Activated CD4-positive, alpha-beta T cell treated with anti-CD3 and anti-CD28 coated beads for 48 hours (primary cell): ENCODE measurements around the gene FNBP1.
A peak's percentile ranks its signal among the peaks of the same experiment; 100 is the strongest.

Source experiments
- DNase-seq: peaks from one replicate; pipeline ENCODE4 v3.0.0-alpha.2; 2020

Gene FNBP1

GRCh38 chr9:130042885-130043653 lies at the start of gene FNBP1:
FNBP1 (minus strand) TSS chr9:130043189; CDS start chr9:130042975, 214 bp downstream.
- DNase-seq: peak; percentile 84

DNA sequence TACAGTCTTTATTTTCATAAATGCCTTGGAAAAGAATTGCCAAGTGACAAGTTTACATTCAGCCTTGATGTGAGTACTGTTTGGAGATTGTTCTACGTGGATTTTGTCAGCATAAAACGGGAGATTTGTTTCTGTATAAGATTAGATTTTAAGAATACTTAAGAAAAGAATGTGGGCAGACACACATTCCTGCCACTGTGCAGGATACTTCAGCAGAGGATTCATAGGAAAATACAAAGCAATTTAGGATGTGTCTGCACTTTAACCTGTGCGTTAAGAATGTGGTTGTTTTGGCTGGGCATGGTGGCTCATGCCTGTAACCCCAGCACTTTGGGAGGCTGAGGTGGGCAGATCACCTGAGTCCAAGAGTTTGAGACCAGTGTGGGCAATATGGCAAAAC lies 47.9 kb upstream of the FNBP1 start:
- DNase-seq: no peak

DNA sequence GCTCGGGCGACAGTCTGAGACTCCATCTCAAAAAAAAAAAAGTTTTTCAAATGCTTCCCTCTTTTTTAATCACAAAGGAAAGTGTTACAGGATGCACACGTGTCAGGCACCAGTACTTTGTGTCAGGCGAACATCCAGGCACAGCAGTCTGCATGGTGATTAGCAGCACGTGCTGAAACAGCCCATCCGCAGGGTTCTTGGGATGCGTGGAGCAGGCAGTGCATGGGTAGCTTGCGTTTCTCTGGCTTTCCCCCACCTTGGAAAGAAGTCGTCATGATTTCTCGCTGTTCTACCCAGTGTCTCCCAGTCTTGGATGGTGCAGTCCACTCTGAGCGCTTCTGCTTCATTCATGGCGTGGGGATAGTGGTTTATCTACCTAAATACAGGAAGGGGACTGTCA lies 46.2 kb upstream of the FNBP1 start:
- DNase-seq: no peak

- DNase-seq: no peak
Observed at GRCh38 chr9:130088051-130088450, 45.1 kb upstream of the FNBP1 start.

- DNase-seq: no peak
Observed at GRCh38 chr9:130084337-130084736, 41.3 kb upstream of the FNBP1 start.

DNA sequence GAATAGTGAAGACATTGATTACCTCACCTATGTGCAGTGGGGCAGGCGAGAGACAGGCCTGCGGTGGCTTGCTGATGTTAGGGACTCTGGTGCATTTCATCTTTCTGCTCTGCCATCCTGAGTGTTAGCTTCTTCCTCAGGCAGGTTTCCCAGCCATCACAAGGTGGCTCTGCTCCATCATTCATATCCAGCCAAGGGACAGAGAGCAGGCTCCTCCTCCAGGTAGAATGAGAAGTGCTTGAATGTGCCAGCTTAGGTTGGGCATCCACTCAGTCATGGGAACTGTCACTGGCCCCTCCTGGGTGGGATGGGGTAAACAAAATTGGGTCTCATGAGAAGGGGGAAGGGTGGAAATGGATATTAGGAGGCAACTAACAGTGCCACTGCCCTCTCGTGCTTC lies 35.6 kb upstream of the FNBP1 start:
- no peak for DNase-seq

DNA sequence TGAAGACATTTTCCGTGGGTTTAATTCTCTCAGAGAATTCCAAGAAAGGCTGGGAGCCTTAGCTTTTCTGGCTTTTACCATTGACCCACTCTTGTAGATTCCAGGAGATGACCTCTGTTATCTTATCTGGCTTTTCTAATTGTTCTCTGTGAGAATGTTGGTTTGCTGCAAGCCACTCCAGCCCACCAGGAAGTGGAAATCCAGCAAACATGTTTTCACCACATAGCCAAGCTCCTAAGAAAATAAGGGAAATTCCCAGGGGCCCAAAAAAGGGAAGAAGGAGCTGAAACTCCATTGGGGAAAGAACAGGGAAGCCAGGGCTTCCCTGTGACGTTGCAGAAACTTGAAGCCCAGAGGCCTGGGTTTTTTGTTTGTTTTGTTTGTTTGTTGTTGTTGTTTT lies 30.4 kb upstream of the FNBP1 start:
- no peak for DNase-seq

DNA sequence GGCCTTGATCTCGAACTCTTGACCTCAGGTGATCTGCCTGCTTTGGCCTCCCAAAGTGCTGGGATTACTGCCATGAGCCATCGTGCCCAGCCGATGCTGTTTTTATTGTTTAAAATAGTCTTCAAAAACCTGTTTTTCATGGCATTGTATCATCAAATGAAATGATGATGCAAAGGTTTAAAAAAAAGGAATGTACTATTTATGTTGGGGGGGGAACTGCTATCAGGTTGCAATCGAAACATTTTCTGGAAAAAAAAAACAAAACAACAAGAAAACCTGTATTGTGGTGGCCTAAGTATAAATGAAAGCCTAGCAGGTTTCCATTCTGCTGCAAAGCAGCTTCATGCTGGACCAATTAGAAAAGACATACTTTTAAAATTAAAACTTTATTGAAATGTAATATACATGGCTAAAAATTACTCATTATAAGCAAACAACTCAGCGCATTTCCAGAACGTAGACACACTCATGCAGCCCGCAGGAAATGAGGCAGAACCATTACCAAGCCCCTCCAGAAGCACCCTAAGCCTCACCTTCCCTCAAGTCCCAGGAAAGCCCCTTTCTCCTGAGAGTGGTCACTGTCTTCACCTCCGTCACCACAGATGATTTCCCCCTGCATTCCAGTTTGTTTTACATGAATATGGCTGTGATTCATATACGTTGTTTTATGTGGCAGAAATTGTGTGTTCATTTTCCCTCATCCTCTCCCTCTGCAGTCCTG lies 29.7 kb upstream of the FNBP1 start:
- peak; percentile 3 for DNase-seq

GRCh38 chr9:130069048-130069447 lies 26.1 kb upstream of the FNBP1 start:
- DNase-seq: no peak

DNA sequence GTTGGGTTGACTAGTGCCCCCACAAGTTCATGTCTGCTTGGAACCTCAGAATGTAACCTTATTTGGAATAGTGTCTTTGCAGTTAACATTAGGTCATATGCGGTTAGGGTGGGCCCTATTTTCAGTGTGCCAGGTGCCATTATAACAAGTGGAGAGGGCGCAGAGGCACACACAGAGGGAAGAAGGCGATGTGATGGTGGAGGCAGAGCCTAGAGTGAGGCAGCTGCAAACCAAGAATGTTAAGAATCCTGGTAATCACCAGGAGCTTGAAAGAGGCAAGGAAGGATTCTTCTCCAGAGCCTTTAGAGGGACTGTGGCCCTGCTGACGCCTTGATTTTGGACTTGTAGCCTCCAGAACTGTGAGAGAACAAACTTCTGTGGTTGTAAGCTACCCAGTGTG lies 21.6 kb upstream of the FNBP1 start:
- DNase-seq: no peak

DNA sequence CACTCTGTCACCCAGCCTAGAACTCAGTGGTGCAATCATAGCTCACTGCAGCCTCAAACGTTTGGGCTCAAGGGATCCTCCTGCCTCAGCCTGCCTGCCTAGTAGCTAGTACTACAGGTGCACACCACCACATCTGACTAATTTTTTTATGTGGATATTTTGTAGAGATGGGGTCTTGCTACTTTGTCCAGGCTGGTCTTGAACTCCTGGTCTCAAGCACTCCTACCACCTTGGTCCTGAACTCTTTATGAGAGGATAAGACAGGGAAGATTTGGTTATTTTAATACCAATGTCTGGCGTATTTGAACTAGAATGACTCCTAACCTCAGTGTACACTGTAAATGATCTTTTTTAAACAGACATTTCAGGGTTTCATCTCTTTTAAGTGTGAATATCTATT lies 19.8 kb upstream of the FNBP1 start:
- DNase-seq: no peak

- DNase-seq: no peak
Observed at GRCh38 chr9:130060296-130060695, 17.3 kb upstream of the FNBP1 start.

GRCh38 chr9:130058887-130059286 lies 15.9 kb upstream of the FNBP1 start:
- DNase-seq: no peak

DNA sequence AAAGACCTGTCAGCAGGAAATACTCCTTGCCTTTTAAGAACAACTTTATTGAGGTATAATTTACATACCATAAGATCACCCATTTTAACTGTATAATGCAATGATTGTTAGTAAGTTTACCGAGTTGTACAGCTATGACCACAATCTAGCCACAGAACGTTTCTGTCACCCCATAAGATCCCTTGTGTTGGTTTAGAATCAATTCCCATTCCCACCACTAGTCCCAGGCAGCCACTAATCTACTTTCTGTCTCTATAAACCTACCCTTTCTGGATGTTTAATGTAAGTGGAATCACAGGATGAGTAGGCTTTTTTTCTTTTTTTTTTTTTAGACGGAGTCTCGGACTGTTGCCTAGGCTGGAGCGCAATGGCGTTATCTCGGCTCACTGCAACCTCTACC lies 15.2 kb upstream of the FNBP1 start:
- DNase-seq: peak; percentile 13

DNA sequence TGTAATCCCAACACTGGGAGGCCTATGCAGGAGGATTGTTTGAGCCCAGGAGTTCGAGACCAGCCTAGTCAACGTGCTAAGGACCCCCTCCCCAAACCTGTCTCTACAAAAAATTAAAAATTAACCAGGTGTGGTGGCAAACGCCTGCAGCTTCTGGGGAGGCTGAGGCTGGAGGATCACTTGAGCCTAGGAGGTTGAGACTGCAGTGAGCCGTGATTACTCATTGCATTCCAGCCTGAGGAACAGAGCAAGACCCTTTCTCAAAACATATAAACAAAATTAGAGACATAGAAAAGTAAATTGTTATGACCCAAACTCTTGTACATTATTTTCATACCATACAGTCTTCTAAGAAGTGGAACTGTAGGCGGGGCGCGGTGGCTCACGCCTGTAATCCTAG lies 11.8 kb upstream of the FNBP1 start:
- DNase-seq: no peak

DNA sequence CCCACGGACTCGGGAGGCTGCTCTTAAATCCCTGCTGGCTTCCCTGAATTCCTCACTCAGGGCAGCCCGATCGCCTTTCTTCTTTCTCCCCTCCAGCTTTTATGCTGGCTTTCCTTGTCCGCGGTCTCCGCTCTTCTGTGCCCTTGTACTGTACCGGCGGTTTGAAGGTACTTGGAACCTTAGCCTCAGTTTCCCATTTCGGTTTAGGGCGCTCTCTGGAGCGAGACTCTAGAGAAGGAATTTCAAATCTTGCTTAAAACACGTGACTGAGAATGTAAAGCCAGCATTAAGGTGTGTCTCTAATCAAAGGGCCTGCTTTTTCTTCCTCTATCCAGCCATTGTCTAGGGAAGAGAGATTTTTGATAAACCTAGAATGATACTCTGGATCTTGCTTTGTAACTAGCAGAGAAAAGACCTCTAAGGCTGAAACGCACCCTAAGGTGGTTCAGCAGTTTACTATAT lies 11.4 kb upstream of the FNBP1 start:
- DNase-seq: no peak

DNA sequence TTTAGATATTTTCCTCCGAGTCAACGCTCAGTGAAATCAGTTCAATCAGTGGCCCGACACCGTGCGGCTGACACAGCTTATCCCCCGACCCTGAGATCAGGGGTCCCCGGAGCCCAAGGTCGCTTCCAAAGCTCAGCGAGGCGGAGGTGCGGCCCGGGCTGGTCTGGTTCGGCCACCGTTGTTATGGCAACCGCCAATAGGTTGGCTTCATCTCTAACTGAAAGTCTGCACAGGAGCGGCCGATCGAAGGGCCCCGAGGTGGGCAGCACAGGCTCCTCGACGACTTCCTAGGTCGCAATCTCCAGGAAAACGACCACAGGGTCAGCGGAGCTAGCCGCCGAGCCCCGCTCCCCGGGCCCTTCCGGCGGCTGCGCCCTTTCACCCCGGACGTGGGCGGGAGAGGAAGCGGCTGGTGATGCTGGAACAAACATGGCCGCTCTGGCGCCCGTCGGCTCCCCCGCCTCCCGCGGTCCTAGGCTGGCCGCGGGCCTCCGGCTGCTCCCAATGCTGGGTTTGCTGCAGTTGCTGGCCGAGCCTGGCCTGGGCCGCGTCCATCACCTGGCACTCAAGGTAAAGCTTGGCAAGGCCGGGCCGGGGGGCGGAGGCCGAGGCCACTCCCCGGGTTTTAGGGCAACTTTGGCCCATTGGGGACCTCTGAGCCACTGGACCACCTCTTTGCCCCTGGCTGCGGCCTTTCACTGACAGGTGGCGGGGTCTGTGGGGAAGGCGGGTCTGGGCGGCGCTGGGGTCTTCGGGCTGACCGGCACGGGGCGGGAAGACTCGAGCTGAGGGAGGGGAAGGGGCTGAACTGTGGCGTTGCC lies 10.7 kb upstream of the FNBP1 start, which contains the start of gene GPR107:
Gene GPR107, plus strand, starts transcription at position 403 of the 821 bp plus-strand sequence. Its CDS starts 27 bp downstream, at position 430.
- peak; percentile 87 for DNase-seq

DNA sequence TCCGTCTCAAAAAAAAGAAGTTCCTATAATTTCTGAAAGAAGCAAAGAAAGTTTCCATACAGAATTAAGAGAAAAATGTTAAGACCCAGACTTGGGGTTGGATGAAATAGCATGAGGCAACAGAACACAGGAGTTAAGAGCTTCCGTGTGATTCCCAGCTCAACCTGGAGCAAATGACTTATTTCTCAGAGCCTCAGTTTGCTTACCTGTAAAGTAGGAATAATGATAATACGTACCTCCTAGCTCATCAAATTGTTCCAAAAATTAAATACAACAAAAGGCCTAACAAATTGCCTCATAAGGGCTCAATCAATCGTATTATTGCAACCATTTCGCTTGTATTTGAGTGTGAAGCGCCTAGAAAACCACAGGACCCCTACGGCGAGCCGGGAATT lies 10.1 kb upstream of the FNBP1 start:
- DNase-seq: no peak

DNA sequence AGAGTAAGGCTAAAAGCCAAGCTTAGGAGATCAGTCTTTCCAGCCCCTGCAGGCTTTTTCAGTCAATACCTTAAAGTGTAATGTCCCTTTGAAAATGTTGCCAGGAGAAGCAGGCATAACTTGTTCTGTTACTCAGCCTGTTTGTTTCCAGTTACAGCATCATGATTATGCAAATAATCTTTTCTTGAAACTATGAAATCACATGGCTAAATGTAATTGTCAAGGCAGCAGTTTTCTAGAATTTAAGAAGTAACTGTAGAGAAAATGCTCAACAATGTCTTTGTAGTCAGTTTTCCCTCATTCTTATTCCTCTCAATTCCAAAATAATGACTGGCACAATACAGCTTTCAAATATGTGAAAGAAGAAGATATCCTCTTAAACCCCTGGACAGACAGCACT lies 8.9 kb upstream of the FNBP1 start:
- no peak for DNase-seq

GRCh38 chr9:130050462-130050861 lies 7.5 kb upstream of the FNBP1 start:
- no peak for DNase-seq

GRCh38 chr9:130049431-130050210 lies 6.6 kb upstream of the FNBP1 start:
- no peak for DNase-seq

- DNase-seq: no peak
Observed at GRCh38 chr9:130045725-130046450, 2.9 kb upstream of the FNBP1 start.
